ENCODE data around the gene SMC1A. TPM values are rescaled to one million over a fixed set of nuclear protein-coding genes. Genes with fewer than 3 reads are reported as not detected.

SMC1A gene
- total and polyA plus RNA-seq, 2 of the 8 experiments (the other 6 are each of a cell fraction or from before 2014, with no cell fraction given): 22.2 to 98.1 TPM

DNA sequence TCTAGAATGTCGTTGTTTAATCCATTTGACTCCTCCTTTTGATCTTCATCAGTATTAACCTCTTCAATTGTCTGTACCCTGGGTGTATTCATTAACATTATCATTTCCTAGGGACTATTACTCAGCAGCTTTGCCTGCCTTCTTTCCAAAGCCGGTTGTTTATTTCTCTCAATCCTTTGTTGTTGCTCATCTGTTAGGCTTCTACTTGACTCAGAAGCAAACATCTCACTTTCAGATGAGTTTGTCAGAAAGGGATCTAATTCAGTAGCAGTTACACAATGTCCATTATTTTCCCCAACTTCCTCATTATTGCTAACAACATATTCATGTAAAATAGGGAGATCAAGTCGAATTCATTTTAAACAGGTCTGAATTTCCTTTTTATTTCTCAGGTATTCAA lies 33.8 kb upstream of the SMC1A start:
- no peak overlapping the region for H3K4ac ChIP-seq (replicated peaks; ENCODE audit: insufficient read length, low read depth, low read length)
- 89% methylated on average over 3 of the region's 3 CpGs; no CpG with 5 or more reads in 1 of the 2 experiments for WGBS, 2 experiments (ENCODE audit: extremely low coverage in 1 of 2, insufficient coverage in 1 of 2, insufficient read length in 1 of 2, insufficient replicate concordance in 2 of 2, low coverage in 1 of 2, low lambda C conversion rate in 2 of 2, missing lambda C conversion rate in 1 of 2)
- H2AFZ ChIP-seq (ENCODE audit: low read length): no peak overlapping the region
- no peak overlapping the region for H2BK5ac ChIP-seq (ENCODE audit: low read depth, low read length)
- no peaks in the 10 kb centered on the region for H3K36me3 ChIP-seq (ENCODE audit: control insufficient read depth in 2 of 4, insufficient read depth in 4 of 4, low read length in 3 of 4)
- no peak overlapping the region for H2BK12ac ChIP-seq (ENCODE audit: low read depth, low read length)
- ChIA-PET CTCF (ENCODE audit: partially characterized antibody) (no interaction called here), POLR2A (ENCODE audit: partially characterized antibody) (interaction anchor here (0.6 kb wide), 1 partner anchor 377 kb away, joined by 3 read pairs; no protein-coding TSS in a partner anchor)
- H4K20me1 ChIP-seq (replicated peaks in 1 of 2; ENCODE audit: control insufficient read depth in 1 of 2, insufficient read depth in 2 of 2, low read length in 2 of 2): no peaks in the 10 kb centered on the region
- H3K56ac ChIP-seq (replicated peaks; ENCODE audit: insufficient read length, low read depth, low read length): no peak overlapping the region
- H3K27me3 ChIP-seq (replicated peaks in 1 of 4; ENCODE audit: control insufficient read depth in 3 of 4, extremely low read depth in 1 of 4, insufficient read depth in 3 of 4, low read length in 3 of 4): no peaks in the 10 kb centered on the region
- no peak overlapping the region for H2BK15ac ChIP-seq (ENCODE audit: low read length)
- no peaks in the 10 kb centered on the region for H3K4me1 ChIP-seq (replicated peaks in 1 of 4; ENCODE audit: control insufficient read depth in 3 of 4, insufficient read depth in 4 of 4, low read length in 3 of 4)
- H3K4me2 ChIP-seq (ENCODE audit: insufficient read depth in 1 of 2, low read depth in 2 of 2, low read length in 2 of 2): no peak overlapping the region
- H4K91ac ChIP-seq (replicated peaks; ENCODE audit: insufficient read length, low read length): no peak overlapping the region
- no peak overlapping the region for H4K8ac ChIP-seq (ENCODE audit: extremely low read depth, insufficient read depth, low read length)
- H3K4me3 ChIP-seq (ENCODE audit: extremely low read depth in 1 of 4, insufficient read depth in 2 of 4, low read depth in 3 of 4, low read length in 4 of 4): no peak overlapping the region
- H3K14ac ChIP-seq (ENCODE audit: insufficient read length): no peak overlapping the region
- no peaks in the 10 kb centered on the region for H3K9me3 ChIP-seq (ENCODE audit: insufficient read depth in 2 of 2, low read depth in 1 of 2, low read length in 1 of 2)
- H3K79me1 ChIP-seq (ENCODE audit: low read depth, low read length): no peaks in the 10 kb centered on the region
- FAIRE-seq (no peak), DNase-seq (ENCODE audit: low read depth in 1 of 2, low spot score in 2 of 2) (no peak)
- H2BK120ac ChIP-seq (replicated peaks; ENCODE audit: low read depth, low read length): no peak overlapping the region
- no peak overlapping the region for H2BK20ac ChIP-seq (ENCODE audit: low read length)
- no peak overlapping the region for H3K27ac ChIP-seq (ENCODE audit: low read depth, low read length)
- H3K18ac ChIP-seq (ENCODE audit: extremely low read depth, low read length): no peak overlapping the region
- no peak overlapping the region for H3K23ac ChIP-seq (ENCODE audit: insufficient read length)
- no peaks in the 10 kb centered on the region for H3K79me2 ChIP-seq (ENCODE audit: control insufficient read depth in 1 of 2, insufficient read depth in 2 of 2, low read length in 2 of 2)
- no peak overlapping the region for H4K5ac ChIP-seq (ENCODE audit: insufficient read length, low read depth, low read length)
- H2AK5ac ChIP-seq (ENCODE audit: low read depth, low read length): no peak overlapping the region
- H3K23me2 ChIP-seq (ENCODE audit: low read depth, low read length): no peaks in the 10 kb centered on the region
- H3K9ac ChIP-seq (replicated peaks in 1 of 4; ENCODE audit: extremely low read depth in 1 of 4, low read depth in 3 of 4, low read length in 3 of 4): no peak overlapping the region
- TF ChIP-seq EP300 (IDR thresholded peaks at IDR 0.05; ENCODE audit: borderline replicate concordance in 1 of 2, low read depth in 2 of 2, low read length in 2 of 2) (no peak), CHD2 (IDR thresholded peaks at IDR 0.05; ENCODE audit: low read length) (no peak)
